ENCODE measurements around the gene ZNF385B.

The ZNF385B gene

GRCh38 chr2:179622112-179622511, 239.3 kb downstream of the ZNF385B start:
- peak; percentile 69 for DNase-seq

GRCh38 chr2:179619947-179620467, 241.4 kb downstream of the ZNF385B start:
- DNase-seq: no peak

GRCh38 chr2:179614121-179614520, 247.3 kb downstream of the ZNF385B start:
- DNase-seq: peak; percentile 51

- DNase-seq: peak; percentile 48
These were observed 247.7 kb downstream of the ZNF385B start for GRCh38 chr2:179613701-179614100.

- DNase-seq: no peak
These were observed 248.1 kb downstream of the ZNF385B start for GRCh38 chr2:179613299-179613651.

- DNase-seq: peak; percentile 69
These were observed 248.7 kb downstream of the ZNF385B start for GRCh38 chr2:179612591-179613298.

- DNase-seq: peak; percentile 88
These were observed 249.3 kb downstream of the ZNF385B start for GRCh38 chr2:179612108-179612507.

GRCh38 chr2:179606141-179606540, 255.3 kb downstream of the ZNF385B start:
- no peak for DNase-seq

- DNase-seq: no peak
These were observed 256.1 kb downstream of the ZNF385B start for GRCh38 chr2:179605341-179605740.

GRCh38 chr2:179604598-179604997, 256.8 kb downstream of the ZNF385B start:
- DNase-seq: no peak

GRCh38 chr2:179602452-179602851, 259.0 kb downstream of the ZNF385B start:
- DNase-seq: no peak

GRCh38 chr2:179596018-179596417, 265.4 kb downstream of the ZNF385B start:
- DNase-seq: peak; percentile 67

- DNase-seq: no peak
These were observed 266.1 kb downstream of the ZNF385B start for GRCh38 chr2:179595284-179595683.

- DNase-seq: no peak
These were observed 266.9 kb downstream of the ZNF385B start for GRCh38 chr2:179594268-179595112.

- no peak for DNase-seq
These were observed 268.1 kb downstream of the ZNF385B start for GRCh38 chr2:179593323-179593722.

GRCh38 chr2:179592167-179592936, 269.1 kb downstream of the ZNF385B start:
- DNase-seq: peak; percentile 64

- no peak for DNase-seq
These were observed 269.7 kb downstream of the ZNF385B start for GRCh38 chr2:179591690-179592089.

- DNase-seq: no peak
These were observed 272.8 kb downstream of the ZNF385B start for GRCh38 chr2:179588486-179589145.

- no peak for DNase-seq
These were observed 276.7 kb downstream of the ZNF385B start for GRCh38 chr2:179584760-179585159.

- no peak for DNase-seq
These were observed 279.8 kb downstream of the ZNF385B start for GRCh38 chr2:179581605-179582004.

- peak; percentile 10 for DNase-seq
These were observed 280.9 kb downstream of the ZNF385B start for GRCh38 chr2:179580378-179581146.

GRCh38 chr2:179579800-179580199, 281.6 kb downstream of the ZNF385B start:
- DNase-seq: peak; percentile 34

Data from fibroblast of skin of right quadriceps (primary cell).